ENCODE measurements around the gene EXOSC7.
"Not testable (repeated sequence)": the region's sequence is repeated elsewhere in the genome, so short reads cannot be mapped to it uniquely, and the experiment has no call there.

Gene EXOSC7

GRCh38 chr3:44976002-44976815 lies at the start of gene EXOSC7, which contains the start of gene ZDHHC3:
EXOSC7 (plus strand) TSS chr3:44976244; CDS start chr3:44976278, 34 bp downstream.
ZDHHC3 (minus strand) TSS chr3:44976174; CDS start chr3:44959436, 16,738 bp downstream.
- peak; percentile 93 for DNase-seq

- DNase-seq = no peak
Observed at GRCh38 chr3:44926921-44927320, 49.1 kb upstream of the EXOSC7 start.

DNA sequence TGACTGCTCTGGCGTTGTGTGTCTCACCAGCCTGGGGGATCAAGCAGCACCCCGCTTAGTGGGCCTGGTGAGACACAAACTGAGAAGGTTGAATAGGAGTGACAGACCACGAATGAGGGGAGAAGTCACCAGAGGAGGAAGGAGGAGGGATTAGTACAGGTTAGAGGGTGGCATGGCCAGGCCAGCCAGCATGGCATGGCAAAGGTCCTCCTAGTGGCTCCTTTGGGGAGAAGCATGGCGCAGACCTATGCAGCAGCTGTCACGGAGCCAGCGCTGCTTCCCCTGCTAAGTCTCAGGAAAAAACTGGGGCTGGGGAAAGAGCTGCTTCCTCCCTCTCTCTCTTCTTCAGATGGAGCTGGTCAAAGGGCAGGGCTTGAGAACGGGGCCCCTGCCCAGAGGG lies 48.7 kb upstream of the EXOSC7 start:
- DNase-seq = no peak

- DNase-seq = no peak
Observed at GRCh38 chr3:44929782-44930181, 46.3 kb upstream of the EXOSC7 start.

GRCh38 chr3:44930911-44931310 lies 45.1 kb upstream of the EXOSC7 start:
- no peak for DNase-seq

DNA sequence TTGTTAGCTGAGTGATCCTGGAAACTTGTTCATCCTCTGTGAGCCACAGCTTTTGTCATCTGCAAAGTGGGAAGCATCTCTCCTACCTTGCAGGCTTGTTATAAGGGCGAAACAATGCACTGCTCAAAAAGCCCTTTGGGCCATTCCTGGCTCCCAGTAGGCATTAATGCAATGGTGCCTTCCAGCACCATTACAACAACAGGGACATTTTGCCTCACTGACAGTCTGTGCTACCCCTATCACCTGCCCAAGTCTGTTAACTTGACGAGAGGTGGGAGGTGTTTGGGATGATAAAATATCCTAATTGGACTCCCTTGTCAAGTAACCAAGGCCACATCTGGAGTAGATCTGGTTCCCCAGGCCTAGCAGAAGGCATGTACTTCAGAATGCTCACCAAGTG lies 44.3 kb upstream of the EXOSC7 start:
- DNase-seq = no peak

DNA sequence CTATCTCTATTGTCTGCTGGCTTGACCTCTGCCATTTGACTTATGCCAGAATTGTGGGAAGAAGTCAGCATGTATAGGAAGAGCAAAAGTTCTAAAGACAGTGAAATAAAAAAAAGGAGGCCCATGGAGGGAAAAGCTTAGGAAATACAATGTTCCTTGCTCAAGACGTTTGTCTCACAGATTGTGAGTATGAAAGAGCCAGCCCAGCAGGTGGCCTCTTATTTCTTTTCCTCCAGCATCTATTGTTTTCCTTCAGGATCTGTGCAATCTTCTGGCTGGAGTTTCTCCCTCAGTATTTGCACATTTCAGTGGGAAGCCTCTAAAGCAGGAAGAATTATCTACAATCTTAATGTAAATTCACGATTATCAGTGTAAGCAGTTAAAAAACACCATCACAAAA lies 43.8 kb upstream of the EXOSC7 start:
- no peak for DNase-seq

DNA sequence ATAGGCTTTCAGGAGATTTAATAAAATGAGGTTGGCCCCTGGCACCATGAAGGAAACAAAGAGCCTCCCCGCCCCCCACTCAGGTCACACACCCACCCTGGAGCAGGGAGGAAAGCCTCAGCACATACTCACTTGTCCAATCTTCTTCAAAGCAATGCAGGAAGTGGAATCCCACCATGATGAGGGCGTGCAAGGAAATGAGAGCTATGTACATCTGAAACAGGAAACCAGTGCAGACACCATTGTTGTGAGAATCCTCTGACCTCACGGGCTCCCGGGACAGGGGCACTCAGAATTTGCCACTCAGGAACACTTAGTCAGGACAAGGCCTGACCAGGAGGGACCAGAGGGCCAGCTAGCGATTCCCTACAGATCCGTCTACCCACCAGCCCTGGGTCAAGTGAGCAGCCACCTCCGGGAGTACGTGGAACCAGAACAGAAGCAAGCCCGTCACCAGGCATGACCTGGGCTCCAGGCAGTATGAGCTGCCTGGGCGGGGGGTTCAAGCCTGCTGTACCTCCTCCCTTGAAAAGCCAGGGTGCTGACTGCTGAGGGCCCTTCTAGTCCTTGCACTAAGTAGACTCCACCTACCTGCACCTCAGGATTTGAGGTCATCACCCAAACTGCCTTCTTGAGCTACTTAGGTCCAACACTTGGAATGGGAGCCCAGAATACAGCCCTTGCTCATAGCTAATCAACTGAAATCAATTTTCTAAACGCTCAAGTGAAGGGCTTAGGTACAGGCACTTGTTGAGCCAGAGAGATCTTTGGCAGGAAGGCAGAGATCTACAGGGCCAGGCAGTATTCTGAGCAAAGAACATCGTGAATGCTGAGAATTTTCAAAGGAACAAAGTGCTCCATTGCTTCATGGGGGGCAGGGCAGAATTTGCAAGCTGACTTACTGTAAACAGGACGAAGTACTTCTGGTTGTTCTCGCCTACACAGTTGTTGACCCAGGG lies 42.8 kb upstream of the EXOSC7 start:
- no peak for DNase-seq

- DNase-seq = no peak
Observed at GRCh38 chr3:44939581-44940036, 36.4 kb upstream of the EXOSC7 start.

DNA sequence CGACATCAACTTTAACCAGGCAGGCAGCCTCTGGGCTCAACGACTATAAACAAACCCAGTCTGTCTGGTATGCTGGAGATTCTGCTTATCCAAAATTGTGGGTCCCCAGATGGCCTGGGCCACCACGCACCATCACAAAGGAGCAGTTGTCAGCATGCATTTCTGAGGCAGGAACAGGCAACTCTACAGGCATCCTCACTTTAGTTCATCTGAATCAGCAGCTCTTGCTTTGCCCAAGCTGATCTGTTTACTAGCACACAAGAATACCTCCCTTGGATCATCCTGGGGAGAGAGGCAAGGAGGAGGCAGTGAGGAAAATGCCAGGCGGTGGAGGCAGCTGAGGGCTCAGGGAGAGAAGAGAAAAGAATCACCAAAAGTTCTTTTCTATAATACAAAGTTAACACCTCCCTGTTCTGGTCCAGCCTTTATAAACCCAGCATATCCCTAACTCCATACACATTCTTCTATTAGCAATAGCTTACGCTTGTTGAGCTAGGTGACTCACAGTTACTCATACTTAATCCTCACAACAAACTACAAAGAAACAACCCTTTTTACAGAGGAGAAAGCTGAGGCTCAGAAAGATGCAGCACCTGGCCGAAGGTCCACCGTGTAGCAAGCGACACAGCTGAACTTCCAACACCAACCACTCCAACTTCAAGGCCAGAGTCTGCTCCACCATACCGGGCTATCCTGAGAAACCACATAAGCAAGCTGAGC lies 33.7 kb upstream of the EXOSC7 start:
- DNase-seq = no peak

- DNase-seq = no peak
Observed at GRCh38 chr3:44948239-44948638, 27.8 kb upstream of the EXOSC7 start.

- DNase-seq = not testable (repeated sequence)
Observed at GRCh38 chr3:44949770-44950169, 26.3 kb upstream of the EXOSC7 start.

DNA sequence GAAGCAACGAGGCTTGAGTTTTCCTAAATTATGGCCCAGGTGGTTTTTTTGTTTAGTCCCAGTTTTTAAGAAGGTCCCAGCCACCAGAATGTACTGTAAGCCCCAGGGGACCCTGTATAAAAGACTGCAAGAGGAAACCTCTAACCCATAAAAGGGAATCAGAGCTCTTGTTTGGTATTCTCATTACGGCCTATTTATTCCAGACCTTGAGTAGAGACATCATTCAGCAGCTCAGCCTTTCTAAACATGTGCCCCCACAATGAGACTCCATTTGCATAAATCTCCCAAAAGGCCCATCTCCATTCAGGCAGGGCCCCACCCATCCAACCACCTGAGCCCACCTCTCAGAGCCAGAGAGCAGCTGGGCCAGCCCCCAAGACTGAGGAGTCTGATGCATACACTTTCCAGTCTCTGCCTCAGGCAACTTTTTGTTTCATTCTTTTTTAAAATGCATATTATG lies 25.7 kb upstream of the EXOSC7 start:
- no peak for DNase-seq

DNA sequence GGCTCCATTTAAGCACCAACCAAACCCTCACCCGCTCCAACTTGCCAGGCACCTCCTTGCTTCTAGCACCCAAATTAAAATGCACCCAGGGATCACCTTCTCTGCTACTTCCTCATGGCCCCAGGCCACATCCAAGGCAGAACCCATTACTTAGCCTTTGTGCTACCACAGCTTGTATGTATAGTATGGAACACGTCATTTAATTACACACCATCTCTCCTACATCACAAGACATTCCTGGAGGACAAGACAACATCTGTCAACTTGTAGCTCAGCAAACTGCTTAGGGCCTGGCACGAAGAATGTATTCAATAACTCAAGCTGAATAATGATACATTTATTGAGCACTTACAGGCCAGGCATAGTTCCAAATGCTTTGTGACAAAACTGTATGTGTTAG lies 23.4 kb upstream of the EXOSC7 start:
- DNase-seq = no peak

DNA sequence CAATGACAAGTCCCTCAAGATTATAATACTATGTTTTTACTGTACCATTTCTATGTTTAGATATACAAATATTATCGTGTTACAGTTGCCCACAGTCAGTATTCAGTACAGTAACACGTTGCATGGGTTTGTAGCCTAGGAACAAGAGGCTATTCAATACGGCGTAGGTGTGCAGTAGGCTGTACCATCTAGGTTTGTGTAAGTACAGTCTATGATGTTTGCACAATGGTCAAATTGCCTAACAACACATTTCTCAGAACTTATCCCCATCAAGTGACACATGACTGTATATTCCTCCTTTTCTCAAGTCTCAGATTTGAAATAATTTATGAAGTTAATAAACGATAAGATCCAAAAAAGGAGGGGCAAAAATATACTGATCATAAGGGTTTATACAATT lies 21.7 kb upstream of the EXOSC7 start:
- no peak for DNase-seq

- no peak for DNase-seq
Observed at GRCh38 chr3:44954962-44955361, 21.1 kb upstream of the EXOSC7 start.

DNA sequence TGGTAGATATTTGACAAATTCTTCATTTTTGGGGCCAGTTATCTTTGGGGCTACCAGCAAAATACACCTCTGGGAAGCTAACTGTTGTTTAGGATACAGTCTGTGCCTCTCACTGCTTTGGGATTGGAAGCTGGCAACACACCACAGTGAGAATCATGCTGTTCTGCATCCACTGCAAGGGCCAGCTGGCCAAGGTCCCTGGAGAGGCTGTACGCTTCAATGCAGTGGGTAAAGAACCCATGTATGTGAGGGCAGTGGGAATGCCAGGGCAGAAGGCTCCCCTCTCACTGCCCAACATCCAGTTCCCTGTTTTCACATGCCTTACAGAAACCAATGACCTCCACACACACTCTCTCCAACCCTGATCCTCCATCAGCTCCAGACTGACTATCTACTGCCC lies 20.1 kb upstream of the EXOSC7 start:
- DNase-seq = no peak

DNA sequence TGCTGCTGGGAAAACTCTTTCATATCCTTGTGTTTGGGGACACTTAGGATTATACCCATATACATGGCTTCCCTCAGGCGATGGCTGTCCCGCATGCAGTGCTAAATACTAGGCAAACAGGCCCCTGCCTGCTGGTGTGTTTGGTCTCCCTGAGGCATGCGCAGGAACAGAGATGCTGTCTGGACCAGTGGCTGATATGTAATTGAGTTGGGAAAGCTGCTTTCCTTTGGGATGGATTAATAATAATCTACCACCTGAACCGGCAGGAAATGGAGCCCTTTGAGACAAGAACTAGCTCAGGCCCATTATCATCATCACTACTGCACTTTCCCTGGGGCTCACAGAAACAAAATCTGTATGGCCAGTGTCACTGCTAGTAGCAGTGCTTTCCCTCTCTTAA lies 18.1 kb upstream of the EXOSC7 start:
- no peak for DNase-seq

DNA sequence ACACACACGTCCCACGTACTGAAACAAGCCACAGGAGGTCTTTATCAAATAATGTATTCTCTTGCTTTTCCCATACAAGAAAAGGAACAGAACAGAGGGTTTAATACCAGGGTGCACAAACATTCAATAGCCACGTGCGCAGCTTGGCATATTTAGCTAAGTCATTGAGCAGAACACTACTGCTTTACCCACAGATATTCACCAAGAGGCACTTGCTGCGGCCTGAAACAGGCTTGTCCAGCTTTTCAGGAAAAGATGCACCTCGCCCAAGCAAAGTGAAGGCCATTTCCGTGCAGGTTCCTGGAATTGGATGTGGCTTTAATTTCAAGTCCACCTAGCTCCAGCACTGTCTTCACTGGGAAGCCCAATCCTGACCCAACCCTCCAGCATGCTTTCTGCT lies 17.7 kb upstream of the EXOSC7 start:
- DNase-seq = no peak

DNA sequence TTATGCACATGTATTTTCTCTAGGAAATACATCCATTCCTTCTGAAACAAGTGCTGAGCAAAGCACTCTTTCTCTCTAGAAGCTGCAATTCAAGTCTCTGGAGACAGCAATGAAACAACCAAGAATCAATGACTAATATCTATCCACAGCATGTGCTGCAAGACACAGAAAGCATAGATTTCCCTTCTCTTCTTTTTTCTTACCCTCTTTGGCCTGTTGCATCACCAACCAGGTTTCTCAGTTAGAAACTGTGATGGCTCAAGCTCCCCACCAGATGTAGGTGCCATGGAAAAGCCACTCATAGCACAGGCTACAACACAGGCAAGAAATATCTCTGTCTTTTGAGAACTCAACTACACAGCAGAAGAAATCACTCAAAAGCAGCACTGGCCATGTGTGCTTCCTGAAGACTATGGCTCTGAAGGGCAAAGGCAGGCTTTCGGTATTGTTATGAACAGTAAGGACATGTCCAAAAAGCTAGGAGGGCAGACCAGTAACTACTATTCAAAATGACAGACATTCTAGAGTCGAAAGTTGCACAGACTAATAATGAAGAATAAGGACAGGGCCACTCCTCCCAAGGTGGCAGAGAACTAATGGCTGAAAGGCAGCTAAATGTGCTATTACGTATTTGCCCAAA lies 15.5 kb upstream of the EXOSC7 start:
- no peak for DNase-seq

DNA sequence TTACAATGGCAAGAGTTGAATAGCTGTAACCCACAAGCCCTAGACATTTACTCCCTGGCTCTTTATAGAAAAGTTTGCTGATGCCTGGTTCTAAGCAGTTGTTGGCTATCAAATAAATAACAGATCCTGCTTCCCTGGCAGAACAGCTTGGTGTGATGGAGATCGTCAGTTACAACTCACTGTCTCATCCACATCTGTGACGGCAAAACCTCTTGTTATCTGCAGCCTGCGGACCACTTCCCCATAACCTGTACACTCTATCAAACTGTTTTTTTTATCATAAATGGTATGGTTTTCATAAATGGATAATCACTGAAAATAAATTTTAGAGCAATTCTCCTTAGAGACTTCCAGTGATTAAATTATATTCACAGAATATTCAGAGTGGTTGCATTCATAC lies 14.2 kb upstream of the EXOSC7 start:
- no peak for DNase-seq

All from CD4-positive, alpha-beta T cell treated with Interleukin-17A for 4 hours (primary cell).